Cortex of kidney (tissue), 1 donor: ENCODE measurements around the gene PAX8.

Source experiments
- DNase-seq: peaks from one replicate; lab custom pipeline; 2025; lab: John Stamatoyannopoulos, UW

PAX8 gene

DNA sequence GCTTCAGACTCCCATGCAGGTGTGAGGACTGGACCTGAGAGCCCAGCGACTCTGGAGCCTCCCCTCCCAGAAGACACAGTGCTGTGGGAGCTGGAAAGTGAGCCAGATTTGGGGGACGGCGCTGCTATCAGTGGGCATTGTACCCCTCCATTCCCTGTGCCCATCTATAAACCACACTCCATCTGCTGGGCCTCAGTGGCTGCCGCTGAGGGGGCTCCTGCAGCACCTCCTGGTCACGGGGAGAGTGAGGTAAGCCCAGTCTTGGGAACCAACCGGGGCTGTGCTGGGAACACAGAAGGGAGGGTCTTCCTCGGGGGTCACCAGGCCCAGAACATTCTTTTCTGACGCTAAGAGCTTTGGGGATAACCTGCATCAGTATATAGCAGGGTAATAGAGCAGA, 95.5 kb downstream of the PAX8 start:
- no peak for DNase-seq

DNA sequence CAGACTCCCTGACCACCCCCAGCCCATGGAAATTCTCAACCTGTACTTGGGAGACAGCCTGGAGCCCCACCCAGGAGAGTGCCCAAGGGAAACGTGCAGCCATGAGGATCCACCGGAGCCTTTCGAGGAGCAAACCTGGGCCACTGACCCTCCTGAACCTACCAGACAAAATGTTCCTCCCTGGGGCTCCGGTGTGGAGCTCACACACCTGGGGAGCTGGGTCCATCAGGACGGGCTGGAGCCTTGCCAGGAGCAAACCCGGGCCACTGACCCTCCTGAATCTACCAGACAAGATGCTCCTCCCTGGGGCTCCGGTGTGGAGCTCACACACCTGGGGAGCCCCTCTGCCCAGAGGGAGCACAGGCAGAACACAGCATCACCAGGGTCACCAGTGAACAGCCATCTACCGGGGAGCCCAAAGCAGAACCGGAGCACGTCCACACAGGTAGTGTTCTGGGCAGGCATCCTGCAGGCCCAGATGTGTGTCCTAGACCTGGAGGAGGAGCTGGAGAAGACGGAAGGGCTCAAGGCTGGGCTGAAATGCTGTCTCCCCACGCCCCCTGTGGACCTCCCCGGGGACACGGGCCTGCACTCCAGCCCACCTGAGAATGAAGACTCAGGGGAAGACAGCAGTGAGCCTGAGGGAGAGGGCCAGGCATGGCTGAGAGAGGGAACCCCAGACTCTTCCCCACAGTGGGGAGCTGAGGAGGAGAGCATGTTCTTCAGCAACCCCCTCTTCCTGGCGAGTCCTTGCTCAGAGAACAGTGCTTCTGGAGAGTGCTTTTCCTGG, 96.1 kb downstream of the PAX8 start:
- no peak for DNase-seq

DNA sequence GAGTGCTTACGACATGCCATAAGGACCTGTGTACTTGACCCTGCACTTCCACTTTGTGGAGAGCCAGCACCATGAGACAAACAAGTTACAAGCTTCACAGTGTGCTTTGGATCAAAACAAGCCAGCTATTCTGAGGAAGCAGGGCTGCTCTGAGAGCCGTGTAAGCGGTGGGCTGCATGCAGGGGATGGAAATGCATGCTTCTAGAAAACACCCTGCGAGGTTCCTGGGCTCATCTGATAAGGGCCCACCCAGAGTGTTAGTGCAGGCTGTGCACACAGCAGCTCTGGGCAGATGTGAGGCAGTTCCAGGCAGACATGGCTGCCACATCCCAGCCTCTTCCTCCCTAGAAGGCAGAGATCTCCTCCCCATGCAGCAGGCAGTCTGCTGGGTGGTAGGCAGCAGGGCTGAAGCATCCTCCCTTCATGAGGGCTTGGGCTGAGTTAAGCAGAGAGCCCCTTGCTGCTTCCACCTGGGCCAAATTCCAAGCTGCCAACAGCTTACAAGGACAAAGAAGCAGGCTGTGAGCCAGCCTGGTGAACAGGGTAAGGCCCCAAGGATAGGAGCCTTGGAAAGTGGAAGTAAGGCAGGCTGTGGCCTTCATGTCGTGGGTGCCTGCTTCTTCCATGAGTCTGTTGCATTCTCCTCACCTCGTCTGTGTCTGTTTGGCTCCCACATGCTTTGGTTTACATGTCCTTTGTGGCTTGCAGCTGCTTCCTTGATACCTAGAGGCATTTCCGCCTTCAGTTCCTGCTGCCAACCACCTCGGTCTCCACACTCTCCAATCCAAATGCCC, 97.3 kb downstream of the PAX8 start:
- no peak for DNase-seq

DNA sequence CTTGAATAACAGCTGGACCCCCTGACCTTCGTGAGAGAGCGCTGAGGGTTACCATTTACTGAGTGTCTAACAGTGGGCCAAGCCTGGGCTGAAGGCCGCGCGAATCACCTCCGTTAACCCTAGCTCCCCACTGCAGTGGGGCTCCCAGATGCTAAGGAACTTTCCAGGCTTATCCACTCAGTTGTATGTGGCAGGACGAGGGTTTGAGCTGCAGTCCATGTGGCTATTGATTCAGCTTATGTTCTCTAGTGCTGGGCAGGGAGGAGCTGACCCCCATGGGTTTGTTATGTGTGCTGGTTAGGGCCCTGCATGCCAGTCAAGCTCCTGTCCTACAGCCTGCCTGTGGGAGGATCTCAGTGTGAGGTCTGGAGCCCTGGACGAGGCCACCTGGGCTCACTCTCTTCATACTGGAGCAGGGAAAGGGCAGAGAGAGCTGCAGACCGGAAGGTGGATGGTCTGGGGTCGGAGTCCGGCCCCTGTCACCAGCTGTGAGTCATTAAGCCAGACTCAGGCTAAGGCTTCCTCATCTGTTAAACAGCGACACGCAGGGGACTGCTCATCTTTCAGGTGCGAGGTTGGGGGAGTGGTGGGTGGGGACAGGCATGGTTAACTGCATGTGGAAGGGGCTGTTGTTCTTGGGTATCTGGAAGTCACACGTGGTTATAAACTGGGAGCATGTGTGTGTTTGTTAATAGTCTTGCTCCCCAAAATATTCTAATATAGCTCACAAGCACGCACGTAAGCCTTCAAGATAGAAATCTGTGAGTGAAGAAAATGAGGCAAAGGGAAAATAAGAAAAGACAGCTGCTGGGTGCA, 98.4 kb downstream of the PAX8 start:
- no peak for DNase-seq

DNA sequence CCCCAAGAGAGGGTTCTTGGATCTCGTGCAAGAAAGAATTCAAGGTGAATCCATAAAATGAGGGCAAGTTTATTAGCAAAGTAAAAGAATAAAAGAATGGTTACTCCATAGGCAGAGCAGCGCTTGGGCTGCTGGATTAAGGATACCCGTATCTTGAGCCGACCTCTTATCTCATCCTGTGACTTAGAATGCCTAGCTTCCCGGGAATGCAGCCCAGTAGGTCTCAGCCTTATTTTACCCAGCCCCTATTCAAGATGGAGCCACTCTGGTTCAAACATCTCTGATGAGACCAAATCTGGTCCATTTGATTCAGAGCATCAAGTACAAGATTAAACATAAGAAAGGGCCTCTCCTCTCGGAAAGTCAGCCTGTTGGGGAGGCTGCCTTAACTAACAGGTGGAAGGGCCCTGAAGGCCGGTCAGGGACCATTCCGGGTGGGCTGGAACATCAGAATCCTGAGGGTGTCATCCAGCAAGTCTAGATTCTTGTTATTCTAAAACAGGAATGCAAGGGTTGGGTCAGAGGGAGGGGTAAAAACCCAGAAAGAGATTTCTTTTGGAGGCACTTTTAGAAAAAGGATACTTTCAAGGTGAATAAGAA, 99.2 kb downstream of the PAX8 start:
- no peak for DNase-seq

DNA sequence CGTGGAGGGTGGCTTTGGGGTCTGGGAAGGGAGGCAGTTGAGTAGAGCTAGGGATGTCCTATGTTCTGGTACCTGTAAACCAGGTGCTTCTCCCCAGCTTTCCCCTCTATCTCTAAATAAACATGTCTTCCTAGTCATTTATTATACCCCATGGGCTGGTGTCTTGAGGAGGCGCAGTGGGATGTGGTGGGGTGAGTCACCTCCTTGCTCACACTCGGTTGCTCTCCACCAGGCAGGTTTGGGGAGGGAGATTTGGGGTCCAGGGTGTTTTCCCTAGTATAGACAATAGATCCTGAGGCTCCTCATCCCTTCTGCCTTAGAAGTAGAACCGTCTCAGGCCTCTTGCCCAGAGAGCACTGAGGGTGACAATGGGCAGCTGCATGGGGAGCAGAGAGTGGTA, 99.8 kb downstream of the PAX8 start:
- DNase-seq: no peak

DNA sequence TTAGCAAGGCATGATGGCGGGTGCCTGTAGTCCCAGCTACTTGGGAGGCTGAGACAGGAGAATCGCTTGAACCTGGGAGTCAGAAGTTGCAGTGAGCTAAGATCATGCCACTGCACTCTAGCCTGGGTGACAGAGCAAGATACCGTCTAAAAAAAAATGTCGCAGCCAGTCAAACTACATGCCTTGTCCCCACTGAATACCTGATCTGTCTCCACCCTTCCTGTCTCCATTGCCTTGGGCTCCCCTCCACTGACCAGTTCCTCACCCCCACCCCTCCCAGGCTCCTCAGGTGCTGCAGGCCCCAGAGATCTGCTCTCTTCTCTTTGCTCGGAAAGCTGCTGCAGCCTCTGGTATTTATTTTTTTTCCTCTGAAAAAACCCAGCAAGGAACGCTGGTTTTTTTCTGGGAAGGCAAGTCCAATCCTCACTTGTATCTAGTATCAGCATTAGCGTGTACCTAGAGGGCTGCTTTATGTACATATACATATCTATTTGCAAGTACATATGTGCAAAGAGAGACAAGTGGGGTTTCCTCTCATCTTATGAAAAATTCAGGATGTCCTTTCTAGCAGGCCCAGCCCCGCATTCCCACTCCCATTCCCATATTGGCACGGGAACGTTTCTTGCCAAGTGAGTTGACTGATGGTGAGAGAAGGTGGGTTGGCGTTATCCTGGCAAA, 100.5 kb downstream of the PAX8 start:
- DNase-seq: no peak

DNA sequence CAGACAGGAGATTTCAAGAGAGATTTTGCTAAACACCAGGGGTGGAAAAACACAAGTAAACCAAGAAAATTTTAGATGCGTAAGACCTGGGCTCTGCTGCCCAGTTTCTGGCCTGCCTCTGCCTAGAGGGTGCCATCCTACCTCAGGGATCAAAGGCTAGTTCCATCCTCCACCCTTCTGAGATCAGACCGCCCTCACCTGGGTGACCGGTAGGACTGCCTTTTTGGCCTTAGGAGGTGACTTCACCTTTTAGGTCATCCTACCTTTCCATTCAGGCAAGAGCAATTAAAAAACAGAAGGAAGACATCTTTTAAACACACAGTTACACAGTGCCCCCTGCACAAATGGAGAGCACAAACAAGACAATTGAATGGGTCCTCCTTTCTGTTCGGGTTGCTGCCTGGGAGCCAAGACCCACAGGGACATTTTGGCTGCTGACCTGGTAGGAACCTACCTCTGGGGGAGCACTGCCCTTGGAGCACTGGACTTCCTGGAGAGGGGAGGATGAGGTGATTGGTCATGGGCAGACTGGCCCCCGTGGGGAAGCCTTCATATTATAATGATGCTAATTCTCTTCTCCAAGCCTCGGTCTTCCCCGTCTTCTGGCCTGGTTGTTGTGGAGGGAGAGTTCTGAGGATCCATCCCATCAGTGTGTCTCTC, 101.9 kb downstream of the PAX8 start:
- no peak for DNase-seq

DNA sequence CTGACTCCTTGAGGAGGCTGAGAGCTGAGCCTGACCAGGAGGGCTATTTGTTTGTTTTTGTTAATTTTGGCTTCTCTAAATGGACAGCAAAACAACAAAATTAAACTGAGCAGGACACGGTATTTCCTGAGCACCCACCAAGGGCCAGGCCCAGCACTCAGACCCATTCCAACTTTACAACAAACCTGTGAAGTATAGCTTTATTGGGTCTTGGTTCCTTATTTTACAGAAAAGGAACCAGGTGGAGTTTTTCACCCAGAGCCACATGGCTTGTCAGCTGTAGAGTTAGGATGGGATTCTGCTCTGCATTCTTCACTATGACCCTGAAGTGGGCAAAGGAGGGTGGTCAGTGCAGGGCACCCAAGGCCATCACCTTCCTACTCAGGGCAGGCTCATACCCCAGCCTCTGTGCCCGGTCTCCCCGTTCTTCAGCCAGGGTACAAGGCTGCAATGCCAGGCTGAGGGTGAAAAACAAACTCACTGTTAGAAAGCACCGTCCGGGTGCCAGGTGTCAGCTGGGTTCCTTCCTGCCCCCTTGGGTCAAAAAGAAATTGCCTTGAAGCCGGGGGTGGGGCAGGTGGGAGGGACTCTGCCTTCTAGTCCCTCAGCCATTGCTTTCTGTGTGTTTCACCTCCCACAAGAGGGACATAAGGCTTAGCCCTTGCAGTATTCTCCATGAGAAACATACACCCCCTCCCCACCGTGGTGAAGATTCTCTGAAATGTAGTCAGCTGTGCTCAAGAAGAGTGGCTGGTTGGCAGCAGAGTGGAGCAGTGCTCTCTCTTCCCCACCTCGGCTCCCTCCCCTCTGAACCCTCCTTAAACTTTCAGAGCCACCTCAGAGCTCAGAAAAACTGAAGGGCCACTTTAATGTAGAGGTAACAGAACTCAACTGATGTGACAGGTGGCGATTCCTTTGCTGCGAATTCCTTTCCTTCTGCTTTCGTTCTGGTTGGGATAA, 102.7 kb downstream of the PAX8 start:
- no peak for DNase-seq

DNA sequence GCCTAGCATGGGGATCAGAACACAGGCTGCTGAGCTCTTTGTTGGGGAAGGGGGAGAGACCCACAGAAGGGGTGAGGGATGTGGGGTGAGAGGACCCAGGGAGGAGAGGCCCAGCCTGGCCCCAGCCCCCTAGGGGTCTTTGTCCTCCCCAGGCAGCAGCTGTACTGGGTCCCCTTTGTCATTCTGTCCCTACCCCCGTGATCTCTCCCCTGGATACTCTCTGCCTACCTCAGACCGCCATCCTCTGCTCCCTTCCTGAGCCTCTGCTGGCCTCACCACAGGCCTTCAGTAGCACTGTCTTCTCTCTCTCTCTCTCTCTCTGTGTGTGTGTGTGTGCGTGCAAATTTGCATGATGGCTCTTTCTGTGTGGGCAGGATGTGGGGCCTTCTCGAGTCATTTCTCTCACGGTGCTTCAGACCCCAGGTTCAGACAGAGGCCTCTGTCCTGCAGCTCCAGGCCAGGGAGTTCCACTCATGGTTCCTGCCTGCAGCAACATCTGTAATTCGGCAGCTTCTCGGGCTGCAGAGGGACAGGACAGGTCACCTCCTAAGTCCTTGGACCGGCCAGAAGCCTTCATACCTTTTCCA, 103.6 kb downstream of the PAX8 start:
- DNase-seq: no peak

DNA sequence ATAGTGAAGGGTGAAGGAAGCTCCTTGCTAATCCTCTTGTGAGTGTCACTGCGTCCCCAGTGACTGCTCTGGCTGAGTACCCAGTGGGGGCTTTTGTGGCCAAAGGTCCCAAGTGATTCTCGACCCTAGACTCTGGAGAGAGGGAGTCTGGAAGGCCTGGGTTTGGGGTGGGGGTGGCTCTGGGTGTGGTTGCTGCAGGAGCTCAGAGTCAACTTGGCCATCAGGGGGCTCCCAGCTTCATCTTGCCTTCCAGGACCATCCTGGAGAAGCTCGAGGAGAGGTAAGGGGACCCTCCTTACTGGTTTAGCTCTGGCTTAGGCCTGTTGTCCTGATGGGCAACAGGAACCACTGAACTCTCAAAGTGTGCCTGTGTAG, 104.4 kb downstream of the PAX8 start:
- DNase-seq: no peak

DNA sequence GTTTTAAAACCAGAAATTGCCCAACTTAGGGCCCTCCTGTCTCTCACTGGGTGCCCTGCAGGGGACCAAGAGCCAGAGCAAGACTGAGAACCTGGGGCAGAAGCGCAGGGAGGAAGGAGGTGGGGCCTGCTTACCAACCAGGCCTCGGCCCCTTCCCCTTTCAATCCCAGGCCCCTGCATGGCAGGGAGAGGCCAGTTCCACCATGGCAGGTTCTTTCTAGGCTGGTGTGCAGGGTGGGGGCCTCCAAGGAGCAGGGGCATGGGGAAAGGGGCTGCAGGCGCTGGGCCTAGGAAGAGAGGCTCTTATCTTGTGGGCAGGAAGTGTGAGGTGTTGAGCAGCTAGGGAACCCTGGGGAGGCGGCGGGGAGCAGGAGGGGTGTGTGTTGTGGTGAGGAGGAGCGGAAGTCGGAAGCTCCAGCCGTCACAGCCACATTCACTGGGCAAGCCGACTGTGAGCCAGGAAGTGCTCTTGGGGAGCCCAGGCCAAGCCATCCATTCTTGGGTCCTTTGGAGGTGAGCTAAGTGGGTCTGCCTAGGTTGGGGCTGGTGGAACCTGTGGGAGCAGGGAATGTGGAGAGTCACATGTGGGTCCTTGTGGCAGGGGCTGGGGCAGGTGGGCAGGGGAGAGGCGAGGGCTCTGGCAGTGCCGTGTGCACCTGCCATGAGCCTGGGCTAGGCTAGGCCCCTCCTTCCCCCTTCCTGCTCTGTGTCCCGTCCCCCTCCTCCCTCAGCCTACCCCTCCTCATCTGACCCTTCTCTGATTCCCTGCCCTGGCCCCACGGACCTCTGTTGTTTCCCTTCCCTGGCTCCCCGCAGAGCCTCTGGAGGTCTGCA, 105.0 kb downstream of the PAX8 start, which contains the start of gene PSD4:
Gene PSD4, plus strand, starts transcription at position 430 of the 834 bp plus-strand sequence. CDS start 8,486 bp downstream, outside the sequence.
- DNase-seq: no peak

DNA sequence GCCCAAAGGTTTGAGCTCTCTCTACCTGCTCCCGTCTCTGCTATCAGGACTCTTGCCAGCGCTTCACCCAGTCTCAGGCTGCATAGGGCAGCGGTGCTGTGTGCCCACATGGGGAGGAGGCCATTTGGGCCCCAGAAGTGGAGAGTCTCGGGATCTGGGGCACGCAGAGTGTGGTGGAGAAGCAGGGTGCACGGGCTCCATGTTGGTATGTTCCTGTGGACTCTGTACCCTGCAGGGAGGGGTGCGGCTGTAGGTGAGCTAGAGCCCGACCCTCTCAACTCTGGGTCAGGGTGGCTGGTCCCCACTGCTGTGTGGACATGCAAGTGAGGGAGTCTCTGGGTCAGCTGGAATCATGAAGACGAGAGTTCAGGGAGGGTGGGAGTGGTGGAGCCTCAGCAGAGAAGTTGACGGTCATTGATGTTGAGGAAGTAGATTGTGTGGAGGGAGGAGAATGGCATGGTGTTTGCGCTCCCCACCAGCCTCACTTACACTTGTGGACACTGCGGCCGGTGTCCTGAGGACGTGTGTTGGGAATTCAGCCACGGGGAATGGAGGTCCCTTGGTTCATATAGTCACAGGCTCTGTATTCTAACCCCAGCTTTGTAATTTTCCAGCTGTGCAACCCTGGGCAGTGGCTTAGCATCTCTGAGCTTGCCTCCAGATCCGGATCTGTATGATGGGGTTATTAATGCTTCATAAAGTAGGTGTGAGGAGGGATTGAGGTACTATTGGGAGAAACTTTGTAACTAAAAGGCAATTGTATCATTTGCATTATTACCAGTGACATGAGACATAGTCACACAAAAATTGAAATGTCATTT, 105.8 kb downstream of the PAX8 start:
- no peak for DNase-seq

DNA sequence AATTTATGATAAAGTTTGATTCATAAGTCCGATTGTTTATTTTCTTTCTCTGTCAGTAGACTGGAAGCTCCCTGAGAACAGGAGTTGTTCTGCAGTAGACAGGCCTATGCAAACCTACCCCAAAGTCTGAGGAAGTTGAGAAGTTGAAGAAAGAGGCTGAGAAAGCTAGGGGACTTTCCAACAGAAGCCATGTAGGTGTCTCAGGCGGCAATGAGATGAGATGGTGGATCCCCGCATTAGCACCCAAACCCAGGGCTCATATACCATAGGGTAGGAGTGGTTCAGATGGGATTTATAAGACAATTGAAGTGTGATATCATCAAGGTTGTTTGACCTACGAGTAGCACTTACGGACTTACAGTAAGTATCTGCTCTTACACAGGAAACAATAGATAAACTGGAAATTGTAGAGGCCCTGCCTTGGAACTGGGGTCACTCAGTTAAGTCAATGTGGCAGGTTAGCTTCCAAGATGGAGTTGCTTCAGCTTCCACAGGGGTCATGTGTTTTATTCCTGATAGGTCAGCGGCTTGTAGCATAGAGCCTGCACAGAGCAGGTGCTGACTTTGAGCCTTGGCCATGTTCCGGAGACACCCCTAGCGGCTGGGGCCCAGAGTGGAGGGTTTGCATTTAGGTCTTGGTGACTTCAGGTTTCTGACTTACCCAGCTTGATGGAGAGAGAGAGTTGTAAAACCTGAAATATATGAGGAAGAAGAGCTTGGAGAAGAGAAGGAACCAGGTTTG, 107.2 kb downstream of the PAX8 start:
- DNase-seq: no peak

DNA sequence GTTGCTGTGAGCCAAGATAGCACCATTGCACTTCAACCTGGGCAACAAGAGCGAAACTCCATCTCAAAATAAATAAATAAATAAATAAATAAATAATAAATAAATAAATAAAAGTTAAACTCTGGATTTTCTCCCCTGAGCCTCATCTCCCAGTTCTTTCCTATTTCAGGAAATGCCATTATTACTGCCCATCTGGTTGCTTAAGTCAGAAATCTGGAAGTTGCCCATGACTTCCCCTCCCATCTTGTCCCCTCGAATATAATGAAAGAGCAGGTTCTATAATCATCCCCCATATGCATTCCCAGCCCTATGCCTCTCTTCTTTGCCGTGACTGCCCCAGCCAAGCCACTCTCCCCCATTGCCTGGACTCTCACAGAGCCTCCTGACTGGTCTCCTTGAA, 109.1 kb downstream of the PAX8 start:
- DNase-seq: no peak

DNA sequence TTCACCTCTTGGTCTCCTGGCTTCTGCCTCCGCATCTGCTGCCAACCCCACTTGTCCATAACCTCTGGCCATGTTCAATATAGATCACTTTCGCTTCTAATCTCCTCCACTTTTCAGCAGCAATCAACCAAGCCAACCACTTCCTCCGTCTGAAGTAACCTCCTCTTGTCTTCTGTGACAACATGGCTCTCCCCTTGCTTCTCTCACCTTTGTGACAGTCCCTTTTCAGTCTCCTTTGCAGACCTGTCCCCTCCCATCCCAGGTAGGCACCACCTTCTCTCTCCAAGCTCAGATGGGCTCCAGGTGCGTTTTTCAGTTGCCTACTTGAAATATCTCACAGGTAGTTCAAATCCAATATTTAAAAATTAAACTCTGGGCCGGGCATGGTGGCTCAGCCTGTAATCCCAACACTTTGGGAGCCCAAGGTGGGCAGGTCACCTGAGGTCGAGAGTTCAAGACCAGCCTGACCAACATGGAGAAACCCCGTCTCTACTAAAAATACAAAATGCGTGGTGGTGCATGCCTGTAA, 109.7 kb downstream of the PAX8 start:
- no peak for DNase-seq

DNA sequence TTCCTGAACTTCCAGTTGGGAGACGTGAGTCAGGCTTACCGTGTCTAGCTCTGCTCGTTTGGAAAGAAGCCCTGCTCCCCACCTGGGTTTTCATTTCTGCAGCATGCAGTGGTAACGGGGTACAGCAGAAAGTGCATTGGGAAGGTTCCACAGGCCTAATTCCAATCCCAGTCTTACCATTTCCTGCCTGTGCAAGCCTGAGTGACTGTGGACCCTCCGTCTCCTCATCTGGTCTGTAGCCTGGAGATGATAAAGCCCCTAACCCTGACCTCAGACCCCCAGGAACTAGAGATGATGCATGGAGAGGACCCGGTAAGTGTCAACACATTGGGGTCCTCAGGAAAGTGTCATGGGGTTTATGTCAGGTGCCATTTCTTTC, 110.8 kb downstream of the PAX8 start:
- no peak for DNase-seq
